Gastroesophageal sphincter (tissue), 3 donors: ENCODE data around the gene CPD.
"Not testable (repeated sequence)": the region's sequence is repeated elsewhere in the genome, so short reads cannot be mapped to it uniquely, and the experiment has no call there.

Source experiments
- CTCF ChIP-seq, 4 experiments: fragments of 200-600 bp in 2 of 4; fragments of 450-650 bp in 2 of 4; sonication (generic) in 1 of 4; IDR thresholded peaks; one replicate each; pipeline ENCODE4 v1.5.1; 2017 to 2019; ENCODE audit warnings: antibody characterized with exemption in 4 of 4, mild to moderate bottlenecking in 2 of 4, moderate library complexity in 2 of 4
- EP300 ChIP-seq: sonication (generic); formaldehyde crosslinking; IDR thresholded peaks from one replicate; pipeline ENCODE4 v1.6.1; 2017; ENCODE audit warnings: antibody characterized with exemption, mild to moderate bottlenecking
- POLR2A ChIP-seq, 2 donors: fragments of 450-650 bp; IDR thresholded peaks; one replicate each; pipeline ENCODE4 v1.6.1; 2017; ENCODE audit warnings: antibody characterized with exemption in 2 of 2, mild to moderate bottlenecking in 2 of 2, moderate library complexity in 1 of 2
- POLR2AphosphoS5 ChIP-seq: sonication (generic); formaldehyde crosslinking; IDR thresholded peaks from one replicate; pipeline ENCODE4 v1.6.1; 2017; ENCODE audit warnings: antibody characterized with exemption

DNA sequence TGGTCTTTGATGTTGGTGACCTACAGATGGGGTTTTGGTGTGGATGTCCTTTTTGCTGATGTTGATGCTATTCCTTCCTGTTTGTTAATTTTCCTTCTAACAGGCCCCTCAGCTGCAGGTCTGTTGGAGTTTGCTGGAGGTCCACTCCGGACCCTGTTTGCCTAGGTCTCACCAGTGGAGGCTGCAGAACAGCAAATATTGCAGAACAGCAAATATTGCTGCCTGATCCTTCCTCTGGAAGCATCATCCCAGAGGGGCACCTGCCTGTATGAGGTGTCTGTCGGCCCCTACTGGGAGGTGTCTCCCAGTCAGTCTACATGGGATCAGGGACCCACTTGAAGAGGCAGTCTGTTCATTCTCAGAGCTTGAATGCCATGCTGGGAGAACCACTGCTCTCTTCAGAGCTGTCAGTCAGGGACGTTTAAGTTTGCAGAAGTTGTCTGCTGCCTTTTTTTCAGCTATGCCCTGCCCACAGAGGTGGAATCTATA lies 33.3 kb downstream of the CPD start:
- TF ChIP-seq CTCF (IDR thresholded peaks at IDR 0.05); POLR2AphosphoS5; POLR2A (IDR thresholded peaks at IDR 0.05); EP300: not testable (repeated sequence)
